Type B pancreatic cell (in vitro differentiated cells): Measurements from ENCODE around the gene BIRC3. TPM values are rescaled to one million over a fixed set of nuclear protein-coding genes. Genes with fewer than 3 reads are reported as not detected.

ENCODE experiments used
- DNase-seq: peaks from one replicate; pipeline ENCODE4 v3.0.0; 2021; ENCODE audit warnings: mixed read lengths; ENCODE audit not compliant: unreplicated experiment; ENCODE audit errors: extremely low spot score
- H3K27ac Mint-ChIP-seq: 2 replicates; pipeline ENCODE4 v1.8.0; 2021; ENCODE audit warnings: mild to moderate bottlenecking, mixed read lengths
- H3K27me3 Mint-ChIP-seq: 2 replicates; pipeline ENCODE4 v1.8.0; 2021; ENCODE audit warnings: mixed read lengths
- H3K36me3 Mint-ChIP-seq: 2 replicates; pipeline ENCODE4 v1.8.0; 2021; ENCODE audit warnings: mixed read lengths
- H3K4me1 Mint-ChIP-seq: one replicate; pipeline ENCODE4 v1.8.0; 2021; ENCODE audit warnings: mixed read lengths; ENCODE audit not compliant: unreplicated experiment
- H3K4me3 Mint-ChIP-seq: 2 replicates; pipeline ENCODE4 v1.8.0; 2021; ENCODE audit warnings: mild to moderate bottlenecking, mixed read lengths
- H3K9me3 Mint-ChIP-seq: 2 replicates; pipeline ENCODE4 v1.8.0; 2021; ENCODE audit warnings: mixed read lengths
- CTCF ChIP-seq: fragments of 200-600 bp; sonication (generic); conservative IDR thresholded peaks from 2 replicates; pipeline ENCODE4 v1.5.0; 2021; ENCODE audit warnings: antibody characterized with exemption, mild to moderate bottlenecking
- total RNA-seq: library from RNA; stranded (reverse); gene quantifications from 2 replicates; pipeline ENCODE4 v1.2.1, GENCODE V29; 2021; ENCODE audit warnings: low replicate concordance

BIRC3 gene
- total RNA-seq, 1 donor from 2014 or later = 2.3 TPM

GRCh38 chr11:102378818-102379217 lies 61.5 kb downstream of the BIRC3 start:
- no peak for TF ChIP-seq CTCF
- Mint-ChIP-seq H3K4me3 (no peak overlapping the region), H3K4me1 (peaks cover 3% of the 10 kb centered on the region), H3K9me3 (no peaks in the 10 kb centered on the region), H3K36me3 (peaks cover 47% of the 10 kb centered on the region), H3K27ac (no peak overlapping the region), H3K27me3 (no peaks in the 10 kb centered on the region)
- no peak for DNase-seq

GRCh38 chr11:102382384-102382783 lies 65.1 kb downstream of the BIRC3 start:
- Mint-ChIP-seq H3K36me3 (peaks cover 56% of the 10 kb centered on the region), H3K27me3 (no peaks in the 10 kb centered on the region), H3K9me3 (no peaks in the 10 kb centered on the region), H3K27ac (no peak overlapping the region), H3K4me3 (no peak overlapping the region), H3K4me1 (peaks cover 17% of the 10 kb centered on the region)
- DNase-seq = no peak
- no peak for TF ChIP-seq CTCF

GRCh38 chr11:102383839-102384238 lies 66.6 kb downstream of the BIRC3 start:
- Mint-ChIP-seq H3K27me3 (no peaks in the 10 kb centered on the region), H3K27ac (peak overlapping the region; percentile 50), H3K9me3 (no peaks in the 10 kb centered on the region), H3K36me3 (peaks cover 53% of the 10 kb centered on the region), H3K4me3 (no peak overlapping the region), H3K4me1 (peaks cover 17% of the 10 kb centered on the region)
- TF ChIP-seq CTCF = no peak
- DNase-seq = no peak

GRCh38 chr11:102384419-102385079 lies 67.3 kb downstream of the BIRC3 start:
- Mint-ChIP-seq H3K36me3 (peaks cover 54% of the 10 kb centered on the region), H3K4me3 (no peak overlapping the region), H3K9me3 (no peaks in the 10 kb centered on the region), H3K27ac (peak overlapping the region; percentile 46), H3K27me3 (no peaks in the 10 kb centered on the region), H3K4me1 (peaks cover 17% of the 10 kb centered on the region)
- no peak for TF ChIP-seq CTCF
- no peak for DNase-seq

GRCh38 chr11:102385085-102386007 lies 68.1 kb downstream of the BIRC3 start:
- H3K27me3 Mint-ChIP-seq = no peaks in the 10 kb centered on the region
- peak overlapping the region; percentile 46 for H3K27ac Mint-ChIP-seq
- no peak for DNase-seq
- no peaks in the 10 kb centered on the region for H3K9me3 Mint-ChIP-seq
- peaks cover 52% of the 10 kb centered on the region for H3K36me3 Mint-ChIP-seq
- peaks cover 17% of the 10 kb centered on the region for H3K4me1 Mint-ChIP-seq
- no peak overlapping the region for H3K4me3 Mint-ChIP-seq
- TF ChIP-seq CTCF = no peak
